ENCODE results near the gene BICD2. TPM values are rescaled to one million over a fixed set of nuclear protein-coding genes. Genes with fewer than 3 reads are reported as not detected.

Gene BICD2
- total RNA-seq, 4 donors from 2014 or later, result 15.7 to 29.3 (median 19.7) TPM

- 60 to 70% methylated on average over 1 to 3 of the region's 3 CpGs for WGBS, 2 donors (ENCODE audit: low coverage in 1 of 2)
- Histone ChIP-seq H3K4me1 (peaks cover 20 to 61% (median 34%) of the 10 kb centered on the region in 4 donors), H3K27ac (peak overlapping the region; percentile 11 to 64 (median 28)), H3K36me3 (no peaks in the 10 kb centered on the region), H3K27me3 (no peaks in the 10 kb centered on the region), H3K9me3 (no peaks in the 10 kb centered on the region), H3K4me3 (no peak overlapping the region)
- TF ChIP-seq POLR2A (IDR thresholded peaks at IDR 0.05) (no peak), CTCF (IDR thresholded peaks at IDR 0.05) (no peak), POLR2AphosphoS5 (IDR thresholded peaks at IDR 0.05) (no peak), EP300 (IDR thresholded peaks at IDR 0.05; ENCODE audit: low read depth) (no peak)
- in situ Hi-C loops (cut with MboI; ENCODE audit: low pct_ligation_motif_present in 1 of 4, low pct_unique_long_range_greater_than_20kb in 1 of 4, low sequenced_read_pairs in 3 of 4) (no loop called here), intact Hi-C loops (cut with DNase I; ENCODE audit: low total_unique reads) (no loop called here)
- no peak for DNase-seq
Observed at GRCh38 chr9:92740969-92741368, 23.7 kb downstream of the BICD2 start.

- no peak for DNase-seq
- H3K36me3 ChIP-seq, result no peaks in the 10 kb centered on the region
- intact Hi-C loops (cut with DNase I; ENCODE audit: low total_unique reads), result no loop called here
- in situ Hi-C loops (cut with MboI; ENCODE audit: low pct_ligation_motif_present in 1 of 4, low pct_unique_long_range_greater_than_20kb in 1 of 4, low sequenced_read_pairs in 3 of 4), result no loop called here
- 33 to 36% methylated on average over 5 to 7 of the region's 7 CpGs for WGBS, 2 donors (ENCODE audit: low coverage in 1 of 2)
- H3K27ac ChIP-seq, result peak overlapping the region; percentile 11 to 64 (median 28)
- H3K4me1 ChIP-seq, result peaks cover 20 to 65% (median 36%) of the 10 kb centered on the region in 4 donors
- H3K4me3 ChIP-seq, result no peak overlapping the region
- TF ChIP-seq EP300 (IDR thresholded peaks at IDR 0.05; ENCODE audit: low read depth) (no peak), POLR2A (IDR thresholded peaks at IDR 0.05) (no peak), POLR2AphosphoS5 (IDR thresholded peaks at IDR 0.05) (no peak), CTCF (IDR thresholded peaks at IDR 0.05) (no peak)
- no peaks in the 10 kb centered on the region for H3K9me3 ChIP-seq
- no peaks in the 10 kb centered on the region for H3K27me3 ChIP-seq
Observed at GRCh38 chr9:92740446-92740961, 24.1 kb downstream of the BICD2 start.

GRCh38 chr9:92740009-92740408 is 24.6 kb downstream of the BICD2 start:
- H3K27me3 ChIP-seq, result no peaks in the 10 kb centered on the region
- no peak for DNase-seq
- no peak for TF ChIP-seq EP300 (IDR thresholded peaks at IDR 0.05; ENCODE audit: low read depth)
- no peak for TF ChIP-seq CTCF (IDR thresholded peaks at IDR 0.05)
- TF ChIP-seq POLR2A (IDR thresholded peaks at IDR 0.05), result no peak
- no peak for TF ChIP-seq POLR2AphosphoS5 (IDR thresholded peaks at IDR 0.05)
- no peaks in the 10 kb centered on the region for H3K9me3 ChIP-seq
- H3K4me3 ChIP-seq, result no peak overlapping the region
- intact Hi-C loops (cut with DNase I; ENCODE audit: low total_unique reads), result no loop called here
- peak overlapping the region; percentile 1 to 64 (median 16) for H3K27ac ChIP-seq
- 39 to 54% methylated on average over 3 of the region's 3 CpGs for WGBS, 2 donors (ENCODE audit: low coverage in 1 of 2)
- H3K36me3 ChIP-seq, result no peaks in the 10 kb centered on the region
- H3K4me1 ChIP-seq, result peaks cover 20 to 61% (median 38%) of the 10 kb centered on the region in 4 donors
- in situ Hi-C loops (cut with MboI; ENCODE audit: low pct_ligation_motif_present in 1 of 4, low pct_unique_long_range_greater_than_20kb in 1 of 4, low sequenced_read_pairs in 3 of 4), result no loop called here

GRCh38 chr9:92739346-92739970 is 25.2 kb downstream of the BICD2 start:
- in situ Hi-C loops (cut with MboI; ENCODE audit: low pct_ligation_motif_present in 1 of 4, low pct_unique_long_range_greater_than_20kb in 1 of 4, low sequenced_read_pairs in 3 of 4), result no loop called here
- Histone ChIP-seq H3K27ac (peak overlapping the region; percentile 1 to 64 (median 13)), H3K4me1 (peaks cover 20 to 59% (median 39%) of the 10 kb centered on the region in 4 donors), H3K9me3 (no peaks in the 10 kb centered on the region), H3K4me3 (no peak overlapping the region), H3K36me3 (no peaks in the 10 kb centered on the region), H3K27me3 (no peaks in the 10 kb centered on the region)
- DNase-seq, result no peak
- intact Hi-C loops (cut with DNase I; ENCODE audit: low total_unique reads), result no loop called here
- TF ChIP-seq CTCF (IDR thresholded peaks at IDR 0.05) (no peak), POLR2A (IDR thresholded peaks at IDR 0.05) (no peak), POLR2AphosphoS5 (IDR thresholded peaks at IDR 0.05) (no peak), EP300 (IDR thresholded peaks at IDR 0.05; ENCODE audit: low read depth) (no peak)
- WGBS, 2 donors (ENCODE audit: low coverage in 1 of 2), result 89 to 100% methylated on average over 1 to 11 of the region's 11 CpGs
